ENCODE measurements around the gene ENPP7. TPM values are rescaled to one million over a fixed set of nuclear protein-coding genes. Genes with fewer than 3 reads are reported as not detected.

Gene ENPP7
- polyA plus RNA-seq, 1 donor (not counting 4 experiments of a cell fraction or from before 2014, with no cell fraction given) = not detected

GRCh38 chr17:79777894-79778503 lies 47.3 kb downstream of the ENPP7 start, which contains the start of gene CBX2:
TSS of gene CBX2 (plus strand) at chr17:79778148. CDS start at chr17:79778236, 88 bp downstream.
- no peak within 1 kb of the TSS for H3K27ac ChIP-seq (ENCODE audit: control insufficient read depth, insufficient read depth, low read length)
- H3K36me3 ChIP-seq (ENCODE audit: control insufficient read depth in 2 of 2, extremely low read depth in 1 of 2, insufficient read depth in 2 of 2, low read length in 2 of 2) = no peaks in the 10 kb centered on the region
- H3K27me3 ChIP-seq (ENCODE audit: control insufficient read depth, extremely low read depth, insufficient read depth, low read length) = peaks cover 32% of the 10 kb centered on the region
- dilution Hi-C loops (cut with MboI; ENCODE audit: extremely low pct_ligation_motif_present, low sequenced_read_pairs) = no loop called here
- TF ChIP-seq EZH2 (IDR thresholded peaks at IDR 0.05; ENCODE audit: low read length) = no peak
- no peak for TF ChIP-seq CTCF (optimal IDR thresholded peaks at IDR 0.05 in 1 of 3, IDR thresholded peaks at IDR 0.05 in 1 of 3, conservative IDR thresholded peaks at IDR 0.05 in 1 of 3; ENCODE audit: extremely low read depth in 1 of 3, insufficient read depth in 2 of 3, low read length in 3 of 3)
- H3K9ac ChIP-seq (ENCODE audit: control insufficient read depth, extremely low read depth, insufficient read depth, low read length) = peak within 1 kb of the TSS; percentile 54
- H3K4me2 ChIP-seq (ENCODE audit: control insufficient read depth, extremely low read depth, insufficient read depth, low read depth, low read length) = peak within 1 kb of the TSS; percentile 73
- H4K20me1 ChIP-seq (ENCODE audit: control insufficient read depth, extremely low read depth, insufficient read depth, low read length) = no peaks in the 10 kb centered on the region
- DNase-seq (ENCODE audit: low read depth, low spot score) (no peak), FAIRE-seq (no peak)
- peak within 1 kb of the TSS; percentile 59 to 64 (median 61) for H3K4me3 ChIP-seq (ENCODE audit: control insufficient read depth in 2 of 3, extremely low read depth in 1 of 3, insufficient read depth in 2 of 3, low read depth in 1 of 3, low read length in 3 of 3)
- H3K9me1 ChIP-seq (ENCODE audit: control insufficient read depth, extremely low read depth, insufficient read depth, low read length) = no peaks in the 10 kb centered on the region
- no peaks in the 10 kb centered on the region for H3K79me2 ChIP-seq (ENCODE audit: control insufficient read depth, insufficient read depth, low read length)
- peaks cover 13% of the 10 kb centered on the region for H3K4me1 ChIP-seq (ENCODE audit: control insufficient read depth, extremely low read depth, insufficient read depth, low read length)
- no peaks in the 10 kb centered on the region for H3K9me3 ChIP-seq (ENCODE audit: control insufficient read depth, low read depth, low read length)
- H2AFZ ChIP-seq (ENCODE audit: control insufficient read depth, low read length) = peak within 1 kb of the TSS; percentile 6

- peaks cover 26% of the 10 kb centered on the region for H3K27me3 ChIP-seq (ENCODE audit: control insufficient read depth, extremely low read depth, insufficient read depth, low read length)
- DNase-seq (ENCODE audit: low read depth, low spot score) = no peak
- dilution Hi-C loops (cut with MboI; ENCODE audit: extremely low pct_ligation_motif_present, low sequenced_read_pairs) = no loop called here
- no peaks in the 10 kb centered on the region for H3K9me3 ChIP-seq (ENCODE audit: control insufficient read depth, low read depth, low read length)
- no peaks in the 10 kb centered on the region for H4K20me1 ChIP-seq (ENCODE audit: control insufficient read depth, extremely low read depth, insufficient read depth, low read length)
- H3K9me1 ChIP-seq (ENCODE audit: control insufficient read depth, extremely low read depth, insufficient read depth, low read length) = no peaks in the 10 kb centered on the region
- peak overlapping the region; percentile 55 to 64 (median 61) for H3K4me3 ChIP-seq (ENCODE audit: control insufficient read depth in 2 of 3, extremely low read depth in 1 of 3, insufficient read depth in 2 of 3, low read depth in 1 of 3, low read length in 3 of 3)
- TF ChIP-seq CTCF (optimal IDR thresholded peaks at IDR 0.05 in 1 of 3, IDR thresholded peaks at IDR 0.05 in 1 of 3, conservative IDR thresholded peaks at IDR 0.05 in 1 of 3; ENCODE audit: extremely low read depth in 1 of 3, insufficient read depth in 2 of 3, low read length in 3 of 3) = no peak
- no peak for TF ChIP-seq EZH2 (IDR thresholded peaks at IDR 0.05; ENCODE audit: low read length)
- peaks cover 13% of the 10 kb centered on the region for H3K4me1 ChIP-seq (ENCODE audit: control insufficient read depth, extremely low read depth, insufficient read depth, low read length)
- no peak overlapping the region for H3K27ac ChIP-seq (ENCODE audit: control insufficient read depth, insufficient read depth, low read length)
- H3K9ac ChIP-seq (ENCODE audit: control insufficient read depth, extremely low read depth, insufficient read depth, low read length) = peak overlapping the region; percentile 26
- no peaks in the 10 kb centered on the region for H3K36me3 ChIP-seq (ENCODE audit: control insufficient read depth in 2 of 2, extremely low read depth in 1 of 2, insufficient read depth in 2 of 2, low read length in 2 of 2)
- H2AFZ ChIP-seq (ENCODE audit: control insufficient read depth, low read length) = no peak overlapping the region
- no peak for FAIRE-seq
- H3K4me2 ChIP-seq (ENCODE audit: control insufficient read depth, extremely low read depth, insufficient read depth, low read depth, low read length) = peak overlapping the region; percentile 73
- no peaks in the 10 kb centered on the region for H3K79me2 ChIP-seq (ENCODE audit: control insufficient read depth, insufficient read depth, low read length)
Measured at GRCh38 chr17:79778504-79779083, 47.9 kb downstream of the ENPP7 start.
